Adrenal gland (tissue), 12 donors: ENCODE results near the gene HOXB8. TPM values are rescaled to one million over a fixed set of nuclear protein-coding genes. Genes with fewer than 3 reads are reported as not detected.

Experiments
- DNase-seq, 7 donors: peaks; one replicate each; pipeline ENCODE4 v3.0.0-alpha.2; 2019 to 2020
- H3K27ac ChIP-seq, 5 donors: fragments of 200-600 bp; sonication (generic) in 4 of 5; 1 replicate in 3 of 5; 2 replicates in 2 of 5; pipeline versions ENCODE4 v1.5.1 to v1.8.0; 2016 to 2020; ENCODE audit warnings: mild to moderate bottlenecking in 1 of 5
- H3K27me3 ChIP-seq: fragments of 200-600 bp; 2 replicates; pipeline ENCODE4 v1.8.0; 2021
- H3K36me3 ChIP-seq, 2 donors: fragments of 200-600 bp; replicated peaks in 1 of 2; 1 replicate in 1 of 2; 2 replicates in 1 of 2; pipeline versions ENCODE4 v1.5.1 to v1.8.0; 2018 to 2022
- H3K4me1 ChIP-seq, 2 donors: fragments of 200-600 bp; replicated peaks in 1 of 2; 1 replicate in 1 of 2; 2 replicates in 1 of 2; pipeline versions ENCODE4 v1.5.1 to v1.8.0; 2018 to 2021
- H3K4me3 ChIP-seq, 4 donors: fragments of 200-600 bp; sonication (generic) in 3 of 4; one replicate each; pipeline ENCODE4 v1.5.1; 2016 to 2018
- H3K9me3 ChIP-seq, 3 donors: fragments of 200-600 bp; sonication (generic) in 1 of 3; replicated peaks in 1 of 3; 1 replicate in 2 of 3; 2 replicates in 1 of 3; pipeline versions ENCODE4 v1.5.1 to v1.8.0; 2016 to 2021
- POLR2A ChIP-seq, 2 donors: fragments of 450-650 bp; IDR thresholded peaks; one replicate each; pipeline ENCODE4 v1.6.1; 2017; ENCODE audit warnings: antibody characterized with exemption in 2 of 2, mild to moderate bottlenecking in 2 of 2, moderate library complexity in 1 of 2
- WGBS, 4 donors: extraction: QIAGEN DNeasy Blood & Tissue Kit in 2 of 4; methylation state at CpG; one replicate each; pipeline versions ENCODE4 v1.1.5 to v1.1.7; 2013 to 2017; 5-methylcytosine and 5-hydroxymethylcytosine counted together
- intact Hi-C, 2 donors: fragments of 100-400 bp; cut with DNase I; formaldehyde crosslinking; loops; one replicate each; pipeline versions ENCODE4 v1.14.1 to v1.15.0; 2022 to 2023
- polyA plus RNA-seq, 3 donors: library from polyadenylated mRNA; stranded (reverse); fragments of 200-250 nt in 2 of 3; fragments of 350-450 nt in 1 of 3; fragmentation: Illumina TruSeq in 1 of 3; extraction: RNeasy Lipid Tissue Mini Kit (QIAGEN cat#74804) in 1 of 3; gene quantifications; one replicate each; pipeline ENCODE4 v1.2.3, GENCODE V29; 2013 to 2014
- total RNA-seq, 9 donors: library from RNA; depleted of rRNA in 4 of 9; stranded (reverse); fragments of >200 nt in 4 of 9; fragments of 120-200 nt in 1 of 9; fragmentation: NEBNext Ultra II Directional in 1 of 9; extraction: Animal tissue kit (Norgen Biotek cat#: 25700) in 1 of 9; gene quantifications; one replicate each; pipeline versions ENCODE4 v1.1.0 to v1.2.4, GENCODE V29; 2013 to 2023
- TF ChIP-seq, protein P1 (sequence below), 6 experiments: fragments of 450-650 bp in 4 of 6; fragments of 200-600 bp in 2 of 6; sonication (generic) in 1 of 6; IDR thresholded peaks; 1 replicate in 5 of 6; 2 replicates in 1 of 6; pipeline versions ENCODE4 v1.5.1 to v1.8.0; 2016 to 2021; ENCODE audit warnings: antibody characterized with exemption in 6 of 6, mild to moderate bottlenecking in 2 of 6, moderate library complexity in 1 of 6
- donor health status: healthy with polysubstance abuse.
- donor health status: Bipolar disorder and iron deficiency.
- donor health status: DM: yes; HTN: yes; CAD: no.
- donor health status: DM: no; HTN: no; CAD: no.
- donor health status: DM: no; HTN: no; CAD: no.
- donor health status: DM: yes; HTN: yes; CAD: no.

Gene HOXB8
- total and polyA plus RNA-seq, 12 donors, result 0.72 to 13.3 (median 5.9) TPM

DNA sequence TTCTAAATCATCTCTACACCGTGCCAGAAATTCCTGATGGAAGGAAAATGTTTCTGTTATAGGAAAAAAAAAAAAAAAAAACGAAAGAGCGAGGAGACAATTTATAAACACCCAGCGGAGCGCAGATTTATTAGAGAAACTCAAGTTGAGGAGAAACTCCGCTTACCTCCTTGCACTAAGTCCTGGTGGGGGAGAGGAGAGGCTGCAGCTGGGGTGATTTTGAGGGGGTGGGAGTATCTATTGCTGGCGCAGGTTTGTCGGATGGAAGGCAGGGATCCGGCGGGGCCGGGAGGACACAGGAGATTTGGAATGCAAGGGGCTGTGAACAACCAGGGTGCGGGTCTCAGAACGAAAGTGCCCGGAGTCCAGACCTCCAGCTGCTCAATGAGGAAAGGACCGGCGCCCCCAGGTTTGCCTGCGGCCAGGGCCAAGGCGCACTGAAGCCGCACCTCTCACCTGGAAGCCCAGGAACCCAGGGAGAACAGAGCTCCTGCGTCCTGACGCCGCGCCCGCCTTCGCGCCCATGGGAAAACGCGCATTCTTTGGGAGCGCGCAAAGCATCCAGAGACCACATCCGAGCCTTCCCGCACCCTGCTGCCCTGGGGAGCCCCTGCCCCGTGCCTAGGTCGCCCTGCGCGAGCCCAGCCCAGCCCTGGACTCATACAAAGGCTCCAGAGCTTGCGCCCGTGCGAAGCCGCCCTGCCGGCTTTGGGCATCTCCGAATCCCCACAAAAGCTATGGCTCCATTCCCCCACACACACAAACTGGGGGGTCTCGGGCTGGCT is 2.6 kb upstream of the HOXB8 start:
- Histone ChIP-seq H3K4me3 (no peak overlapping the region), H3K4me1 (peaks cover 0 to 7% of the 10 kb centered on the region in 2 donors), H3K36me3 (no peaks in the 10 kb centered on the region), H3K9me3 (no peaks in the 10 kb centered on the region), H3K27ac (no peak overlapping the region), H3K27me3 (peaks cover 66% of the 10 kb centered on the region)
- no peak for DNase-seq
- TF ChIP-seq POLR2A (IDR thresholded peaks at IDR 0.05), result no peak
- TF ChIP-seq, protein P1, sequence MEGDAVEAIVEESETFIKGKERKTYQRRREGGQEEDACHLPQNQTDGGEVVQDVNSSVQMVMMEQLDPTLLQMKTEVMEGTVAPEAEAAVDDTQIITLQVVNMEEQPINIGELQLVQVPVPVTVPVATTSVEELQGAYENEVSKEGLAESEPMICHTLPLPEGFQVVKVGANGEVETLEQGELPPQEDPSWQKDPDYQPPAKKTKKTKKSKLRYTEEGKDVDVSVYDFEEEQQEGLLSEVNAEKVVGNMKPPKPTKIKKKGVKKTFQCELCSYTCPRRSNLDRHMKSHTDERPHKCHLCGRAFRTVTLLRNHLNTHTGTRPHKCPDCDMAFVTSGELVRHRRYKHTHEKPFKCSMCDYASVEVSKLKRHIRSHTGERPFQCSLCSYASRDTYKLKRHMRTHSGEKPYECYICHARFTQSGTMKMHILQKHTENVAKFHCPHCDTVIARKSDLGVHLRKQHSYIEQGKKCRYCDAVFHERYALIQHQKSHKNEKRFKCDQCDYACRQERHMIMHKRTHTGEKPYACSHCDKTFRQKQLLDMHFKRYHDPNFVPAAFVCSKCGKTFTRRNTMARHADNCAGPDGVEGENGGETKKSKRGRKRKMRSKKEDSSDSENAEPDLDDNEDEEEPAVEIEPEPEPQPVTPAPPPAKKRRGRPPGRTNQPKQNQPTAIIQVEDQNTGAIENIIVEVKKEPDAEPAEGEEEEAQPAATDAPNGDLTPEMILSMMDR (IDR thresholded peaks at IDR 0.05), result no peak
- intact Hi-C loops, result loop anchor here in 1 of 2 donors (10.0 kb wide), 1 partner anchor 593 kb away; no protein-coding TSS in a partner anchor
- WGBS, 4 donors, result 17 to 23% (median 19%) methylated on average over 11 to 43 of the region's 43 CpGs

DNA sequence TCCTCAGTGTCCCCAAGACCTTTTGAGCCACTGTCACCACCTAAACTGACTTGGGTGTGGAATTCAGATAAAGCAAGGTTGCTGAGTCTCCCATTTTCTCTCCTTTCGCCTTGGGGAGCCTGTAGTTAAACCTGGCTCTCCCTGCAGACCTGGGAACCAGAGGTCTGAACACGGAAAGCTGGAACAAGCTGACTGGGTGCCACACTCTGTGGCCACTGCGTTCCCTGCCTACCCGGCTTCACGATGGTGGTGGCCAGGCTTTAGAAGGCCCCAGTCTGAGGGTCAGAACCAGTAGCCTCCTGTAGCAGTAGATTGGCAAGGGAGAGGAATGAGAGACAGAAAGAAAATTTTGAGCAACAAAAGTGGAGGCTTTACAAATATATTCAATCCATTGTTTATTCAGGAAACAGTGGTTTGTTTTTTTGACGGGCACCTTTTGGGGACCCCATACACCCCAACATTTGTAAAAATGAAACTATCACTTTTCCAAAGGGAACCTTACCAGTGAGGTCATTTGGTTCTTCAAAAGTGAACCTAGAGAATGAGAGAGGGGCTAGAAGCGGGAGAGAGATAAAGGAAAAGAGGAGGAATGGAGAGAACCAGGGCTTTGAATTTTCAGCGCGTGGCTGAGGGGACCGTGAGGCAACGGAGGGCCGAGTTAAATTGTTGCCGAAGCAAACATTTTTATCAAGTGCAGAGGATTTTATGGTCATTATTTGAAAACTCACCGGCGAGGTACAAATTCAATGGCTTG is 1.8 kb upstream of the HOXB8 start:
- H3K36me3 ChIP-seq, result no peaks in the 10 kb centered on the region
- H3K4me1 ChIP-seq, result peaks cover 0 to 15% of the 10 kb centered on the region in 2 donors
- DNase-seq, result no peak
- TF ChIP-seq, protein P1 (IDR thresholded peaks at IDR 0.05), result no peak
- no peak for TF ChIP-seq POLR2A (IDR thresholded peaks at IDR 0.05)
- H3K4me3 ChIP-seq, result no peak overlapping the region
- no peak overlapping the region for H3K27ac ChIP-seq
- H3K9me3 ChIP-seq, result no peaks in the 10 kb centered on the region
- intact Hi-C loops, result loop anchor here in 1 of 2 donors (10.0 kb wide), 1 partner anchor 592 kb away; no protein-coding TSS in a partner anchor
- 33 to 55% (median 52%) methylated on average over 13 to 15 of the region's 15 CpGs for WGBS, 4 donors
- H3K27me3 ChIP-seq, result peaks cover 61% of the 10 kb centered on the region

DNA sequence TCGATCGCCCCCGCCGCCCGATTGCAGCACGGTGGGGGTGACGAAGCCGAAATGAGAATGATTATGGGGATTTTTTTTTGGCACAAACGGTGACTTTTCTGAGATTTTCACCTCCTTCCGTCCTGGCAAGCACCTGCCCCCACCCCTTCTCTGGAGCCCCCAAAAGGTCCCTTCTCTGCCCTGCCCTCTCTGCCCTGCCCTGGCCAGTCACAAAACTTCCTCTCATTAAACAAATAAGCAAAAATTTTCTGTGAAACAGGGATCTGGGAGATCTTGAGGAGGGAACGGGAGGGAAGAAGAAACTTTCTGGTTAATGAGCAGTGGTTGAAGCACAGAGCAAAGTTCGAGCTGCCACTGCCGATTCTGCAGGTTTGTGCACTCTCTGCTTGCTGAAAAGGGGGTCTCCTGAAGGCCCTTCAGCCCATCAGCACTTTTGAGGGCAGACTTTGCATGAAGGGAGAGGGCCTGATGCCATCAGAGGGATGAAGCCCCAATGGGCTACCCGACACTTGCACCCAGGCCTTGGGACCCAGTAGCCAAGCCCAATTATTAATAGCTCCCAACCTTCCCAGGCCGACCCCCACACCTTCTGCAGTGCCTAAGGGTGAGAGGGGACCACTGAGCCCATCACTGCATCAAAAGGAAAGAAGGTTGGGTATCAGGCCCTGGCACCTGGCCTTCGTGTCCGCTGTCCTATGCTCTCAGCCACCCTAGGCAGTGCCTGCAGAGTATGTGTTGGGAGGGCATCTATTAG is 1.0 kb upstream of the HOXB8 start:
- Histone ChIP-seq H3K9me3 (no peaks in the 10 kb centered on the region), H3K36me3 (no peaks in the 10 kb centered on the region), H3K27ac (no peak overlapping the region), H3K4me3 (no peak overlapping the region), H3K4me1 (peaks cover 0 to 18% of the 10 kb centered on the region in 2 donors), H3K27me3 (peaks cover 55% of the 10 kb centered on the region)
- WGBS, 4 donors, result 47 to 52% (median 51%) methylated on average over 13 to 17 of the region's 17 CpGs
- TF ChIP-seq, protein P1 (IDR thresholded peaks at IDR 0.05), result no peak
- no peak for TF ChIP-seq POLR2A (IDR thresholded peaks at IDR 0.05)
- intact Hi-C loops, result loop anchor here in 1 of 2 donors (10.0 kb wide), 1 partner anchor 591 kb away; no protein-coding TSS in a partner anchor
- DNase-seq, result no peak
